Mammary epithelial cell (primary cell): ENCODE measurements around the gene CDK3.

Source experiments
- CTCF ChIP-seq, 2 donors: IDR thresholded peaks in 1 of 2; conservative IDR thresholded peaks in 1 of 2; 2 replicates each; pipeline ENCODE4 v1.5.1; 2011 to 2012; ENCODE audit warnings: inconsistent platforms in 2 of 2, low read length in 2 of 2, mild to moderate bottlenecking in 2 of 2, control low read depth in 1 of 2, low read depth in 1 of 2; ENCODE audit not compliant: insufficient read depth in 1 of 2; ENCODE audit errors: extremely low read depth in 1 of 2
- EZH2 ChIP-seq: IDR thresholded peaks from 2 replicates; pipeline ENCODE4 v1.6.1; 2012; ENCODE audit warnings: low read length, inconsistent platforms, borderline replicate concordance

- TF ChIP-seq CTCF (conservative IDR thresholded peaks at IDR 0.05 in 1 of 2, IDR thresholded peaks at IDR 0.05 in 1 of 2; ENCODE audit: extremely low read depth in 1 of 2, insufficient read depth in 1 of 2, low read depth in 1 of 2, low read length in 2 of 2) (no peak), EZH2 (no peak)
These were observed 7.2 kb downstream of the CDK3 start for GRCh38 chr17:76007850-76008165.
